GM12892 (cell line): ENCODE measurements around the gene SMCHD1. TPM values are rescaled to one million over a fixed set of nuclear protein-coding genes. Genes with fewer than 3 reads are reported as not detected.

Experiments
- DNase-seq: peaks from one replicate; pipeline ENCODE4 v3.0.0; 2011; ENCODE audit not compliant: insufficient read length
- FAIRE-seq: peaks from 2 replicates; lab custom pipeline; 2011; peaks lifted over from hg19 to GRCh38; lab: Jason Lieb, UNC
- POLR2A ChIP-seq: IDR thresholded peaks from 2 replicates; pipeline ENCODE4 v1.6.1; 2011; ENCODE audit warnings: low read depth, low read length, control low read depth
- POLR2AphosphoS5 ChIP-seq: IDR thresholded peaks from 2 replicates; pipeline ENCODE4 v1.6.1; 2011; ENCODE audit warnings: low read depth, low read length, control low read depth
- TAF1 ChIP-seq: IDR thresholded peaks from 2 replicates; pipeline ENCODE4 v1.6.1; 2011; ENCODE audit warnings: low read depth, mild to moderate bottlenecking, control low read depth, low read length, borderline replicate concordance
- polyA plus RNA-seq: library from polyadenylated mRNA; unstranded; fragments of >200 nt; gene quantifications from one replicate; pipeline ENCODE4 v1.2.1, GENCODE V29; 2012; ENCODE audit warnings: missing spikeins, inconsistent platforms; ENCODE audit not compliant: missing spikeins

The SMCHD1 gene
- 39.8 TPM for polyA plus RNA-seq

GRCh38 chr18:2655178-2655953, at the start of gene SMCHD1:
Gene SMCHD1 (plus strand): TSS chr18:2655726. CDS start chr18:2656076, 350 bp downstream.
- FAIRE-seq (peak; percentile 96), DNase-seq (peak; percentile 64)
- TF ChIP-seq POLR2AphosphoS5 (peak; percentile 91), TAF1 (peak; percentile 89; the same call in 1 of the 2 replicates), POLR2A (peak; percentile 96)

GRCh38 chr18:2606335-2606734, 49.2 kb upstream of the SMCHD1 start:
- FAIRE-seq (no peak), DNase-seq (no peak)
- TF ChIP-seq POLR2AphosphoS5, result no peak
- no peak for TF ChIP-seq POLR2A
- TF ChIP-seq TAF1, result no peak

GRCh38 chr18:2609604-2610003, 45.9 kb upstream of the SMCHD1 start:
- DNase-seq, result no peak
- no peak for TF ChIP-seq POLR2AphosphoS5
- TF ChIP-seq POLR2A, result no peak
- no peak for TF ChIP-seq TAF1
- FAIRE-seq, result no peak

- DNase-seq (no peak), FAIRE-seq (no peak)
- TF ChIP-seq TAF1 (no peak), POLR2A (no peak), POLR2AphosphoS5 (no peak)
Measured at GRCh38 chr18:2610549-2610948, 45.0 kb upstream of the SMCHD1 start.

GRCh38 chr18:2612996-2613395, 42.5 kb upstream of the SMCHD1 start:
- FAIRE-seq, result no peak
- TF ChIP-seq POLR2A, result no peak
- TF ChIP-seq TAF1, result no peak
- TF ChIP-seq POLR2AphosphoS5, result no peak
- no peak for DNase-seq

- DNase-seq, result no peak
- no peak for FAIRE-seq
- TF ChIP-seq POLR2A (no peak), TAF1 (no peak), POLR2AphosphoS5 (no peak)
Measured at GRCh38 chr18:2617401-2617998, 38.0 kb upstream of the SMCHD1 start.

- FAIRE-seq (no peak), DNase-seq (no peak)
- TF ChIP-seq POLR2A (no peak), TAF1 (no peak), POLR2AphosphoS5 (no peak)
Measured at GRCh38 chr18:2618009-2618408, 37.5 kb upstream of the SMCHD1 start.

- FAIRE-seq, result no peak
- TF ChIP-seq TAF1 (no peak), POLR2A (no peak), POLR2AphosphoS5 (no peak)
Measured at GRCh38 chr18:2625217-2625616, 30.3 kb upstream of the SMCHD1 start.

GRCh38 chr18:2627821-2628276, 27.7 kb upstream of the SMCHD1 start:
- DNase-seq (no peak), FAIRE-seq (peak; percentile 76)
- TF ChIP-seq POLR2AphosphoS5 (no peak), TAF1 (no peak), POLR2A (no peak)

More at GRCh38 chr18:2625217-2625616, 30.3 kb upstream of the SMCHD1 start:
- no peak for DNase-seq

- TF ChIP-seq TAF1 (no peak), POLR2A (no peak)
- DNase-seq (no peak), FAIRE-seq (no peak)
Measured at GRCh38 chr18:2629003-2629402, 26.5 kb upstream of the SMCHD1 start.

- FAIRE-seq (no peak), DNase-seq (no peak)
- TF ChIP-seq POLR2A (no peak), TAF1 (no peak), POLR2AphosphoS5 (no peak)
Measured at GRCh38 chr18:2635586-2635985, 19.9 kb upstream of the SMCHD1 start.
